HG03135 (cell line): ENCODE results near the gene GM2A.

Experiments
- ATAC-seq: cut with Tn5 transposase; IDR thresholded peaks from one replicate; pipeline ENCODE4 v1.9.1; 2021; ENCODE audit warnings: mild to moderate bottlenecking, moderate library complexity; ENCODE audit not compliant: unreplicated experiment

The GM2A gene

DNA sequence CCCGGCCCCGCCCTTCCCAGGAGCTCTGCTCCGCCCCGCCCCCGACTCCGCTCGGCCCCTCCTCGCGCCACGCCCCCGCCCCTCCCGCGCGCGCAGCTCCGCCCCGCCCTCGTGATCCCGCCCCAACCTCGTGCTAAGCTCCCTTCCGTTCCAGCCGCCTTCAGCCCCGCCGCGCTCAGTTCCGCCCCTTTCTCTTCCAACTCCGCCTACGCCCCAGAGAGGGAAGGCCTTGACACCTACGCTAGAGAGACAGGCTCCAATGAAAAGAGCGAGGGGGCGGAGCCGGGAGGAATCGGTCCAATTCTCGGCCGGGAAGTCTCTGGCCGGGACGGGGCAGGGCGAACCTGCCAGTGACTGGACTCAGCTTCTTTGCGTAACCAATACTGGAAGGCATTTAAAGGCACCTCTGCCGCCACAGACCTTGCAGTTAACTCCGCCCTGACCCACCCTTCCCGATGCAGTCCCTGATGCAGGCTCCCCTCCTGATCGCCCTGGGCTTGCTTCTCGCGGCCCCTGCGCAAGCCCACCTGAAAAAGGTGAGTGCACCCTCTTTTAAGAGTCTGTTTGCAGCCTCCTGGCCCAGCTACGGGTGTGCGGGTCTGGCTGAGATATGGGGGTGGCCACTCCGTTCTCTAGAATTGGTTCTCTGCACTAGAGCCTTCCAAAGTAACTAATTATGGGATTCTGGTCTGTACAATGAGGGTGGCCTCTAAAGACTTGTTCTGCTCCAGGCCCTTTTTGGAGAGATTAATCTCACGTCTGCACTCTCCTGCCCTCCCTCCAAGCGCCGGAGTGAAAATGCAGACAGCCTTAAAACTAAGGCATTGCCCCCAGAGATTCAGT is at the start of gene GM2A:
TSS of gene GM2A (plus strand) at position 424 of the 843 bp plus-strand sequence. CDS start at position 456, 32 bp downstream.
- peak; percentile 82 for ATAC-seq

DNA sequence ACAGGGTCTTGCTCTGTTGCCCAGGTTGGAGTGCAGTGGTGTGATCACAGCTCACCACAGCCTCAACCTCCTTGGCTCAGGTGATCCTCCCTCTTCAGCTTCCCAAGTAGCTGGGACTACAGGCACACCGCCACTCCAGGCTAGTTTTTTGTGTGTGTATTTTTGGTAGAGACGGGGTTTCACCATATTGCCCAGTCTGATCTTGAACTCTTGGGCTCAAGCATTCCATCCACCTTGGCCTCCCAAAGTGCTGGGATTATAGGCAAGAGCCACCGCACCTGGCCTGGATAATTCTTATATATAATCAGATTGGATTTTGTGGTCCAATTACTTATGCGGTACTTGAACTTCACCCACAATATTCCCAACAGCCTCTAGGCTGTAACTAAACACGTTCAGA is 48.9 kb upstream of the GM2A start:
- ATAC-seq = no peak

DNA sequence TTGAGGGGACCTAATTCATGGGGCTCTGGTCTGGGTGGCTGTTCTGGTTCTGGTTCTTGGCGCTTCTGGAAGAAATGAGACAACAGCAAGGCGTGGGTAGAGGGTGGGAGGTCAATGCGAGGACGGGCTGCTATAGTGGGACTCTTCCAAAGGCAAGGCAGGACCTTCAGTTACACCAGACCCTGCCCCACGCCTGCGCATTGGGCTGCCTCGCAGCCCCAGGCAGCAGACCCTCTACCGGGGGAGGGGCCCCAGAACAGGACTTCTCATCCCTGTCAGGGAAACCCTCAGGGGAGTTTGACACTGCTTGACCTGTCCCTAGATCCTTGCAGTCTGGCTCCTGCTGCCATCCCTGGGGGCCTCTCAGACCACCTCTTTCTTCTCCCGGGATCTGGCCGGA is 47.6 kb upstream of the GM2A start:
- ATAC-seq = no peak

DNA sequence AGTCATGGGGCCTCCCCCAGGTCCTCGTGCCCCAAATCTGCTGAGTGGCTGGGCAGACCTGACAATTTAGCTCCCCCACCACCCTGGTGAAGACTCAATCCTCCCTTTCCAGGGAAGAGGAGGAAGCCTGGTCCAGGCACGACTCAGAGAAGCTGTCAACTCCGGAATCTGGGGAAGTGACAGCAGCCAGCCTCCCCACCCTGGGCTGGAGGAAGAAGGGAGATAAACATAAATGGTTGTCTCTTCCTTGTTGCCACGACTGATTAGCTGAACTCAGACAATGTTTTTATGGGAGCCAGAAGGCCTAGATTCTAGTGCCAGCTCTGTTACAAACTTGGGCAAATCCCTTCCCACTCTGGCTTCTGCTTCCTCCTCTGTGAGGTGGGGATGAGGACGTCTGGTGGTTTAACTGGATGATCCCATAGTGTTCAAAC is 44.5 kb upstream of the GM2A start:
- no peak for ATAC-seq

DNA sequence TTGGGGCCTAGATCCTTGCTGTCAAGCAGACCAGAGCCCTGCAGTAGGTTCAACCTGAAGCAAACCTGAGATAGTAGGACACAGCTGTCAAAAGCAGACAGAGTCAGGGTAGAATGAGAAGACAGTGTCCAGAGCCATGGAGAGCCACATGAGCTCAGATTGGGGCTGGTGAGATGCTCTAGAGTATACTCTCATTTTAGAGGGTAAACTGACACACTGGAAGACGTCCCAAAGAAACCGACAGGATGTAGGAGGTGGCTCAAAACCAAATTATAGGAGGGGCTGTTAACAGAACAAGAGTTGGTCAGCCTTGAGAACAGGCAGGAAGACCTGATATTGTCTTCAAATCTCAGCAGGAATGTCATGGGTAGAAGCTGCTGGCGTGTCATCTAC is 40.6 kb upstream of the GM2A start:
- peak; percentile 8 for ATAC-seq

DNA sequence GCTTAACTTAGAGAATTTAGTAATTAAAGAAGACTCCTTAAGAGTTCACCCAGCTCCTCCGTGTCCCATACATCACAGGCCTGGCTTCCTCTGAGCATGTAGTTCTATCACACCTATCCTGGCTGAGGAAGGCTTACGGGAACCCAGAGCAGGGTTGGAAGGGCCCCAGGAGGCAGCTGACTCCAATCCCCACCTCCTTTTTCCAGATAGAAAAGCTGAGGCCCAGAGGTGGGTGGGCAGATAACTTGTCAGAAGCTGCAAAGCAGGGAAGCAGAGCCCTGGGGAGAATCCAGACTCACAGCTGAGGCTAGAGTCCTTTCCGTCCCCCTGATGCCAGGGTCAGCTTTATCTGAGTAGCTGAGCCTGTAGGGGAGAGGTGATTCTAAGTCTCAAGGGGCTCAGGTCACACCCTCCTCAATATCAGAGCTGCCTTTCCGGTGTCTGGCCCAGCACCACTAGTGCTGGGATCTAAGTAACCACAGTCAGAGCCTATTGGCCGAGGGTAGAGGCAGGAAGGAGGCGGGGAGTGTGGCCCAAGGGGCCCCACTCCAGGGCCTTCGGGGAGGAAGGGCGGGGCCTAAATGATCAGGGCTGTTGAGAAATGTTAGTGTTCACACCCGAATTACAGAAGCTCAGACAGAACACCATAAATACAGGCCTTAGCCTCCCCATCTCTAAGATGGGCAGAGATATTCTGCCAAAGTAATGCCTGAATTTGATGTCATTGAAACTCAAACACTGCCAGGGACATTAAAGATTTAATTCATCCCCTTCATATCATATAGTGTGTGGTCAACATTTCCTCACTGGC is 39.0 kb upstream of the GM2A start:
- ATAC-seq = peak; percentile 81

DNA sequence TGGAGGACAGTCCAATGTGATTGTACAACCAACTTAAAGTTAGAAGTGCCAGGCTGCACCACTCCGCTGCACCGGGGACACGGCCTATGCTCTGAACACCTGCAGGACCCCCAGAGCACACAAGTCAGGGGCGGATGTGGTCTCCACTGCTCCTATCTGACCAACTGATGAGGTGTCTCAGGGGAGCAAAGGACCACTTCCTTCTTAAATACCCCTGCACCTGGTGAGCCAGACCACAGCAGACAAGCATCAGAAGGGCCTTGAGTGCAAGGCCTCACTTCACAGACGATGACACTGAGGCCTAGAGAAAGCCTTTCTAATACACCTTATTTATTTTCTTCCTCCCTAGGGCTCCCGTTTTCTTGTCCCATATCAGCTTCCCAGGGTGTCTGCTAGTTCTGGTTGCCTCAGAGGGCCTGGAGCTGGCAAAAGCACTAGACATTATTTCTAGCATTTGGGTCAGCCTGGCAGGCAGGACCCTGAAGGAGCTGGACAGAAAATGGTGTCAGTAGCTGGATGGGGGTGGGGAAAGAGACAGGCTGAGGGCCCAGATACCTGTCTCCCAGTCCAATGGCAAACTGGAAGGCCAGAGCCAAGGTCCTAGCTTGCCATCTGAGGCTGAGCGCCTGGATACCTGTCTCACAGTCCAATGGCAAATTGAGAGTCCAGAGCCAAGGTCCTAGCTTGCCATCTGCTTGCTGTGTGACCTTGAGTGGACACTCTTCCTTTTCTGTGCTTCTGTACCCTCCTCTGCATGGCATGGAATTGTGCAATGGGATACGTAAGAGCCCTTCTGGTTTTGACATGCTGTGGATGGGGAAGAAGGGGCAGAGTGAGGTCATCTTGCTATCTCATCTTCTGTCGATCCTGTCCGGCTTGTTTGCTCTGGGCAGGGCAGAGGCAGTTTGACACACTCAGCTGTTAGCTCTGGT is 38.1 kb upstream of the GM2A start:
- ATAC-seq = peak; percentile 57

DNA sequence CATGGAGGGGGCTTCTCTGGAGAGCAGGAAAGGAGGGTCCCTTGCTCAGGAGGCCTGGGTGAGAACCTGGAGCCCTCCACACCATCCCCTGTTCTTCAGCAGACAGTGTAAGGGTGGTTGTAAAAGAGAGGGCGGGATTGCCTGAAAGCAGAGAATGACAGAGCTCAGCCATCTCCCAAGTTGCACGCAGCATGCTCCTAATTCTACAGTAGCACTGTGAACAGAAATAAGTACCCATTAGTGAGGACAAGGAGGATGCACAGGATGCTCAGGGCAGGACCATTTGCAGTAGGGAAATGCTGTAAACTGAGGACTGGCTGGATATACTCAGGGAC is 37.5 kb upstream of the GM2A start:
- ATAC-seq = no peak

DNA sequence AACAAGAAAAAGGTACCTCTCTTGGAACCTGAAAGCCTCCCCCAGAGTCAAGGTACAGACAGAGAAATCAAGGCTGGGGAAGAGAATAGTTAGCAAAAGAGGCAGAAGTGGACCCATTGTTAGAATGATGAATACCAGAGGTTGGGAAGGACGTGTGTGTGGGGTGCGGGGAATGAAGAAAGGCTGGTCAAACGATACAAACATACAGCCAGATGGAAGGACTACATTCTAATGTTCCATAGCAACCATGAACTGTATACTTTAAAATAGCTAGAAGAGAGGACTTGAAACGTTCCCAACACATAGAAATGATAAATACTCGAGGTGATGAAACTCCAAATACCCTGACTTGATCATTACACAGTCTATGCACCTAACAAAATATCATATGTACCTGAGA is 36.2 kb upstream of the GM2A start:
- no peak for ATAC-seq

DNA sequence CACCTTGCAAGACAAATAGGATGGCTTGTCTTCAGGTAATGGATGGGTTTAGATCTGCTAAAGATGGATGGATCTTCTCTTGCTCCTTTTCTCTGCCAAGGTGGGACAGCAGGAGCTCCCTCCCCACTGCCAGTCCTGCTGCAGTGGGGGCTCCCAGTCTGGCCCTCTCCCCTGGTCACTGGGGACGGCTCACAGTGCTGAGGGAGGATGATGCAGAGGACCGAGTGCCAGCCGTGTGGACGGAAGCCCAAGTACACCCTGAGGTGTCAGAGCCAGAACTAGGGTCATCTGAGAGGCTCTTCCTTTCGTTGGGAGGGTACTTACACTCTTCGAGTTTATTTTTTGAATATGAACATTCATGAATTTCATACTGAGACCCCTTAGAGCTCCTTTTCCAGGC is 34.8 kb upstream of the GM2A start:
- ATAC-seq = no peak

DNA sequence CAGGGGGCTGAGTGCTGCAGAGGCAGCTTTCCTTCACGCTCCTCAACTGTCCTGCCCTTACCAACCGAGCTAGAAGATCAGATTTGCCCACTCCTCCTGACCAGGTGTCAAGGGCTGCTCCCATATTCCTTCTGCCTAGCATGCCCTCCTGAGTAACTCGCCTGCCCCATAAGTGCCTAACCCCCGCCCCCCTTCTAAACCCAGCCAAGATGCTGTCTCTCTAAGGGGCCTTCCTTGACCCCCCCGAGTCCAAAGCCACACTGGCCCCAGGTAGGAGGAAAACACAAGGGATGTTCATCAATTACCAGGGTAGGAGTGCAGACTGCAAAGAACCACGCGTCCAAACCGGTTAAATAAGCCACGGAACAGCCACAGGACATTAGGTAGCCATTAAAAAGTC is 33.8 kb upstream of the GM2A start:
- no peak for ATAC-seq

DNA sequence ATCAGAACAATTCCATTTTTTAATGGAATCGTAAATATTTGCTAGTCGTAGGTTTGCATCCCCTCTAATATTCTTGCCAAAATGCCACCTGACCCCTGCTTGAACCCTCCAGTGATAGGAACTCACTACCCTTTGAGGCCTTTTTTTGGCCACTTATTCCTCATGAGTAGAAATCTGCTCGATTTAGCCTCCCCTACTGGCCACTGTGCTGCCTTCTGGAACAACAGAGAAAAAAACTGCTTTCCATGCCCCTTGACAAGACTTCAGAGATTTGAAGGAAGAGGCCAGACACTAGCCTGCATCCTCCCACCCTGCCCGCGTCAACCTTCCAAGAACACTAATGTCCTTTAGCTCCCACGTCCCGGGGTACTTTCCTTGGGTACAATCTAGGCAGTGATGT is 33.2 kb upstream of the GM2A start:
- no peak for ATAC-seq

DNA sequence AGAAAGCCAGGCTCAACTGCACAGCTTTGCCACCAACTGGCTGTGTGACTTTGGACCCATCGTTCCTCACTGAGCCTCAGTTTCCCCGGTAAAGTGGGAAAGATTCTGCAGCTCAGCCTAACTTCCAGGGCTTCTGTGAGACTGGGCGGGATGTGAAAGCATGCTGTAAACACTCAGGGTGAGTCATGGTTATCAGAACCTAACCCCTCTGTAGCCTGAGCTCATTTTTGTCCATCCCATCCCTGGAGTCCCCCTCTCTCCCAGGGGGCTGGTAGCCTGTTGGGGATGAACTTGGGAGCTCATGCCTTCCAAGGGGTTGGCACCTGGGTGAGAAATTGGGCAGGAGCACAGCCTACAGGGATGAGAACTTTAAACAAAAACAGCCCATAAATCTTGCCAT is 31.4 kb upstream of the GM2A start:
- no peak for ATAC-seq

DNA sequence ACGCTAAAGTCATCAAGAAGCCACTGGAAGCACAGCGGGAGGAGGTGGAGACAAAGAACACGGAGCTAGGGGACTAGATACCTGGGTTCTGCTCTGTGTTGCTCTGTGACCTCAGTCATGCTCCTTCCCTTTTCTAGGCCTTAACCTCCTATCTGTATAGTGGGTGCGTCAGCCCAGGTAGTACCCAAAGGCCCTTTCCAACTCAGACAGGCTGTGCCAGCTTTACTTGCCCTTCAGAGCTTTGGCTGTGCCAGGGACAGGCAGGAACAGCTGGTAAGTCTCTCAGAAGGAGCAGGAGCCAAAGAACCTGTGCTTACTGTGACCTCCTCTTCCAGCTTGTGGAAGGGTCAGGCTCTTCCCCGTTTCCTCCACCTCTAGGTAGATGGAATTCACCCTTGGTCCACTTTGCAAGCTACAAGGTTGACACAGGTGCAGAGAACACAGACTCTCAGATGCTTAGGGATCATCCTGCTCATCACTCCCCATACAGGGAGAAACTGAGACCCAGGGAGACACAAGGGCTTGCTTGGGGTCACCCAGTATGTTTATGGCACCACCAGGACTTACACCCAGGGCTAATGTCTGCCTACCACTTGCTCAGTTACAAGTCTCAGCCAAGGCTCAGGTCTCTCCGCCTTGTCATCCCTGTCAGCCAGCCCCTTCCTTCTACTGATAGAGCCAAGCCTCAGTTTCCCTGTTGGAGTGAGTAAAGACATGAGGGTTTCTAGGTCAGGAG is 30.8 kb upstream of the GM2A start:
- no peak for ATAC-seq

DNA sequence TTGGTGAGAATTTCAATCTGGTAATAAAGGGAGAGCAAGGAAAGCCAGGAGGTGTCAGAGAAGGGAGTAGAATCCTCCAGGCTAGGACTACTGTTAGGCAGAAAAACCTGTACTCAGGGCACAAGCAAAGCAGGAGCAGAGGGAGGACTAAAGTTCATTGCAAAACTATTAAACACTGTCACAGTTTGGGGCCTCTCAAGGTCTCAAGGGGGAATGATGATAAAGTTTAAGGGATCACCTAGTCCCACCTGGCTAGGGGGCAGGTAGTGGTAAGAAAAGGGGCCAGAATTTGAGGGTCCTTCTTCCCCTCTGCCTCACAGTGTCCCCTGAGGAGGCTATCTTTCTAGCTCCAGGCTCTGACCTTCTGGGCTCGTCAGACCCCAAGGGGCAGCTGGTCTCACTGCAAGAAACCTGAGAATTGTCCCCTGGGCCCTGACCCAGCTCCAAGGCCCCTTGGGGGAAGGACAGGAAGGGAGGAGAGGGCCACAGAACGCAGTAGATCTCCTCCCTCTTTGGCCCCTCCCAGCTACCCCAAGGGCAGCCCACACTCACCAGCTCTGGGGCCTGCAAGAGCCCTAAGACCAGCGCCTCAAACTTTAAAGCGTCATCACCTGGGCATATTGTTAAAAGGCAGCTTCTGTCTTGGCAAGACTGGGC is 30.1 kb upstream of the GM2A start:
- ATAC-seq = peak; percentile 48

DNA sequence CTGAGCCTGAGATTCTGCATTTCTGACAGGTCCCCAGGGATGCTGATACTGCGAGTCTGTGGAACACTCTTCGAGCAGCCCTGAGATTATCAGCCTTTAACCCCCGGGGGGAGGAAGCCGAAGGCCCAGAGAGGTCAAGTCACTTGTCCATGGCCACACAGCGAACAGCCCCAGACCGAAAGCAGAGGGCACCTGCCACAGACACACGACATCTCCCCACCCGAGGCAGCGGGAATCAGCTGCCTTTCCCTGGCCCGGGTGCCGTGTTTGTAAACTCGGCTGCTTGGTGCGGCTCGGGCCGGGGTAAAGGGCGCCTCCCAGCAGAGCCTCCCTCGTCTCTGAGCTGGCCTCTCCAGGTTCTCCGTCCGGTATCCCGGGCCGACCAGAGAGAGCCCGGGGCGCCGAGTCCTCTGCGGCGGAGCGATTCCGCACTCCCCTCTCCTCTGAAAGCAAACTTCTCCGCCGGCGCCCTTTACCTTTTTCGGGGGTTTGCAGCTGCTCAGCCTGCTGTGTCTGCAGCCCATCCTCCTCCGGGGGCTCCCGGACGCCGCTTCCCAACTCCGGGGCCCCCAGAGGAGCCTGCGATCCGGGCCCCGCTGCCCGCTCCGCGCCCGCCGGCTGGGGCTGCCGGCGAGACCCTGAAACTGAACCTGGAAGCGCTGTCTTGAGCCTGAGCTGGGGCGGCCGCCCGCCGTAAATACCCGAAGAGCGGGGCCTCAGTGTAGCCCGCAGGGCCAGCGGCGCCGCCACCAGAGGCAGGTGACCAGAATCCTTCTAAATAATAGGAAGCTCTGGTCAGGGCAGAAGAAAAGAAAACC is 29.3 kb upstream of the GM2A start, which contains the start of gene CCDC69:
TSS of gene CCDC69 (minus strand) at position 646 of the 818 bp plus-strand sequence. CDS start at position 524, 122 bp downstream.
- peak; percentile 74 for ATAC-seq

DNA sequence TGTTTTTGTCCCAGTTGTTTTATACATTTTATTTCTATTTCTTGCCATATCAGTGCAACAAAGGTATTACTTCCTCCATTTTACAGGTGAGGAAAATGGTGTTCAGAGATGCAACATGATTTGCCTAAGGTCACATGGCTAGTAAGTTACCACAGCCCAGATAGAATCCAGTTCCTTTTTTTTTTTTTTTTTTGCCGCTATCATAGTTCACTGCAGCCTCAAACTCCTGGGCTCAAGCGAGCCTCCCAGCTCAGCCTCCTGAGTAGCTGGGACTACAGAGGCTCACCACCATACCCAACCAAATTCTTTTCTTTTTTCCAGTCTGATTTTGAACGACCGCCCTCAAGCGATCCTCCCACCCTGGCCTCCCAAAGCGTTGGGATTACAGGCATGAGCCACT is 28.6 kb upstream of the GM2A start:
- peak; percentile 44 for ATAC-seq

DNA sequence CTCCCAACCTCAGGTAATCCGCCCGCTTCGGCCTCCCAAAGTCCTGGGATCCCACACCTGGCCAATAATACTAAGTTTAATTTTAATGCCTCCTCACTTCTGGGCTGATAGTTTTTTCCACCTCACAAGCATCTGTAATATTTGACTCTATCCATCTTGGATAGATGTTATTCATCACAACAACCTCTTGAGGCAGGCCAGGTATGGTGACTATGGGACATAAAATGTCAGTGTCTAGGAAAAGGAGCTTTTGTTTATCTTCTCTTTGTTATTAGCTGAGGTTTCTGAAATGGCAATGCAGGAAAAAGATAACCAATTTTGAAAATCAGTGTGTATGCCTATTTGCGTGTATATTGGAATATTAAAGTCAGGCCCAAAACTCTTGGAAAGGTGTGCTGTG is 27.9 kb upstream of the GM2A start:
- ATAC-seq = no peak

DNA sequence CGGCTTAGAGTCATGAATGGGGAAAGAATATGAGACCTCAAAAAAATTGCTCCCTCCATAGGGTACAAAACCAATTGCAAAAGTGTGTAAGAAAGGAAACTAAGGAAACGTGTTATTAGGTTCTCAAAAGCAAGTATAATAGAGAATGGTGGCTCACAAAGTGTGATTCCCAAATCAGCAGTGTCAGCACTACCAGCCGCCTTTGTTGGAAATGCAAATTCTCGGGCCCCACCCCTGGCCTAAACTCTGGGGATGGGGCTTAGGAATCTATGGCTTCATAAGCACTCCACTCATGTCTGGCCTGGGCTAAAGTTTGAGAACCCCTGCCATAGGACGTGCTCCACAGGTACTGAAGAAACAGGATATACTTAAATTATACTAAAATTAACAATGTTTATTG is 27.5 kb upstream of the GM2A start:
- ATAC-seq = no peak
